ENCODE results near the gene NPHS1.
"Not testable (repeated sequence)": the region's sequence is repeated elsewhere in the genome, so short reads cannot be mapped to it uniquely, and the experiment has no call there.

NPHS1 gene

DNA sequence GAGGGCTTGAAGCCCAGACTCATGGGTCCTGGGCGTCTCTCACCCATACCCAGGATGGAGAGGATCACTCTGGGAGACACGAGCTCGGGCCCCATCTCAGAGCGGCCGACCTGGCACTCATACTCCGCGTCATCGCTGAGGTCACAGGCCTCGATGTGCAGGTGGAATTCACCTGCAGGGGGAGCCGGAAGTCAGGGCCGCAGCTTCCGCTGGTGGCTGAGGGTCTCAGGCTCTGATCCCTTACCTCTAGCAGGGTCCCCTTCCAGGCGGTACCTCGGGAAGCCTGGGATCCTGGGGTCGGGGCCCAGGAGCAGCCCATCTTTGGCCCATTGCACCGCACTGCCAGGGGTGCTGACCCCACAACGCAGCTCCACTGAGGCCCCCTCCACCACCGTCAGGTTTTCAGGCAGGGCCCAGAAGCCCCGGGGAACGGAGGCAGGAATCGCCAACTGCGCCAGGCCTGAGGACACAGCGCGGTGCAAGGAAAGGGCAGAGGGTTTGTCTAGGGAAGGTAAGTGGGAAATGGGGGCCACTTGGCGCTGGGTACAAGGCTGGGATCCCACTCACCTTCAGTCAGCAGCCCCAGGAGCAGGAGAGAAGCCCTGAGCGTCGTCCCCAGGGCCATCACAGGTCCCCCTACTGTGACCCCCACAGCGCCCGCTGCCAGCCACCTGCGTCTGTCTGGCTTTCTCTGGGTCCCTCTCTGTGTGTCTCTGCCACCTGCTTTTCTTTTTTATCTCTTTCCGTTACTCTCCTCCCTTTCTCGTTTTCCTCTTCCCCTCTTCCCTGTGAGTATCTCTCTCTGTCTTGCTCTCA lies 883 bp downstream of the NPHS1 start:
- no peak for DNase-seq (ENCODE audit: low read depth)

DNA sequence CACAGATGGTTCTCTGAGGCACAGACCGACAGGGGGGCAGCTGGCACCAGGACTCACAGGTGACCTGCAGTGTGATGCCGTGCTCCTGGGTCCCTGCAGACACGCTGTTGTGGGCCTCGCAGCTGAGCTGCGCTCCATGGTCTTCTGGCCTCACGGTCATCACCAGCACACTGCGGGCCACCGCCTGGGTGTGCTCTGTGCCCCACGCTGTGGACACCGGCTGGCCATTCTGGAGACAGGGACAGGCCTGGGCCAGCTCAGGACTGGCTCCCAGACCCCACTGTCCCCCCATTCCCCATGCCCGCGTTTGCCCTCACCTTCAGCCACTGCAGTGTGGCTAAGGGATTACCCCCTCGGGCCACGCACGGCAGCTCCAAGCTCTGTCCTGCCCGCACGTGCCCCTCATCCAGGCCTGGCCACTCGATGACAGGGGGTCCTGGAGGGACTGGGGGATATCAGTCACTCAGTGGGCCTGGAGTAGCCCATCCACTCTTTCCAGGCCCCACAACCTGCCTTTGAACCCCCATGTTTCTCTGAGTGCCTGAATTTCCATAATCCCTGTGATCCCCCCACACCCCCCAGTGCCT lies 3.3 kb downstream of the NPHS1 start:
- no peak for DNase-seq (ENCODE audit: low read depth)

DNA sequence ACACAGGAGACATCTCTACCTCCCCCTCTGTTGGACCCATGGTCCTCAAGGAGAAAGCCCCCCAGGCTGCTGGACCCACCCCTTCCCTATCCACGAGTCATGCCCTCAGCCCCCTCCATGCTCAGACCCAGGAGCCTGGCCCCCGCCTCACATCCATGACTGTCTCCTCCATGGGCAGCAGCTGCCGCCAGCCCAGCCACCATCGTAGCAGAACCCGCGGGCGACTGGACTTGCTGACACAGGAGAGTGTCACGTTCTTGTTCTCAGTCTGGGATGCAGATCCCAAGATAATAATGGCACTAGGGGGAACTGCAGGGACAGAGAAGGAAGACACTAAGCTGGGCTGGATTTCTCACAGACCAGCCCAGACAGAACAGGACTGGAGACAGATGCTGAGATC lies 3.8 kb downstream of the NPHS1 start:
- DNase-seq (ENCODE audit: low read depth) = no peak

DNA sequence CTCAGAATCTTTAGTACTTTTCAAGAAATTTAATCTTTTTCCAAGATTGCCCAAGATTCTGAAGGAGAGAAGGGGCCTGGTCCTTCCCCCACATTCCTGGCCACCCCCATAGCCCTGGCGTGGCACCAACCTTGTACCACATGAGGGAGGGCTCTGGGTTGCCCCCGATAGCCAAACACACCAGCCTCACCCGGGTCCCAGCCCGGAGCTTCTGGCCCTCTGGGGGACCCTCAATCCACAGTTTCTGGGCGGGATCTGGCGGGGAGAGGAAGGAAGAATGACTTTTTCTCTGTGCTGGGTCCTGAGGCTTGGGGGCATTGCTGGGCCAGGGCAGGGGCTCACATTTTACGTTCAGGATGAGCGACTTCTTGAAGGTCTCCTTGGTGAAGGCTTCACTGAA lies 4.4 kb downstream of the NPHS1 start:
- DNase-seq (ENCODE audit: low read depth) = no peak

DNA sequence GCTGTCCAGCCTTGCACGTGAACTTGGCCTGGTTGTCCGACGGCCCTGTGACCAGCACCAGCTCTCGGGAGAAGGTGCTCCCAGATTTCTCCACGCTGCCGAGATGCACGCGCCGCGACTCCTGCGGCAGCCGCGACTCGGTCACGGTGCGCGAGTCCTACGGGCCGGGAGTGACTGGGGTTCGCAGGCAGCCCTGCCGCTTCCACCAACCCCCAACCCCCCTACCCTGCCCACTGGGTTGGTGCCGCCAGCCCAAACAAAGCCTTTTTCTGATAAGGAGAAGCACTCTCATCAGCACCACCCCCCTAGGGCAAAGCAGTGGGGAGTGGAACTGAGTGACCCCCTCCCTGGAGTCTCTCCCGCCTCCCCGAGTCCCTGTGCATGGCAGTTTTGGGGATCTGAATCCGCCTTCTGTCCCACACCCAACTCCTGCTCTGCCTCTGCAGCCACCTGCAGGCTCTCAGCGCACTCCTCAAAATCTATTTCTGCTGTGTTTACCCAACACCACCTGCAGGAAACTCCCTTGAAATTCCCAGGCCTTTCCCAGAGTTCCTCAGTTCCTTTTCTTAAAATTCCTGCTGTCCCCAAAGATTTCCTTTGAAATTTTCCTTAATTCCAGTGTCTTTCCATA lies 6.2 kb downstream of the NPHS1 start:
- no peak for DNase-seq (ENCODE audit: low read depth)

DNA sequence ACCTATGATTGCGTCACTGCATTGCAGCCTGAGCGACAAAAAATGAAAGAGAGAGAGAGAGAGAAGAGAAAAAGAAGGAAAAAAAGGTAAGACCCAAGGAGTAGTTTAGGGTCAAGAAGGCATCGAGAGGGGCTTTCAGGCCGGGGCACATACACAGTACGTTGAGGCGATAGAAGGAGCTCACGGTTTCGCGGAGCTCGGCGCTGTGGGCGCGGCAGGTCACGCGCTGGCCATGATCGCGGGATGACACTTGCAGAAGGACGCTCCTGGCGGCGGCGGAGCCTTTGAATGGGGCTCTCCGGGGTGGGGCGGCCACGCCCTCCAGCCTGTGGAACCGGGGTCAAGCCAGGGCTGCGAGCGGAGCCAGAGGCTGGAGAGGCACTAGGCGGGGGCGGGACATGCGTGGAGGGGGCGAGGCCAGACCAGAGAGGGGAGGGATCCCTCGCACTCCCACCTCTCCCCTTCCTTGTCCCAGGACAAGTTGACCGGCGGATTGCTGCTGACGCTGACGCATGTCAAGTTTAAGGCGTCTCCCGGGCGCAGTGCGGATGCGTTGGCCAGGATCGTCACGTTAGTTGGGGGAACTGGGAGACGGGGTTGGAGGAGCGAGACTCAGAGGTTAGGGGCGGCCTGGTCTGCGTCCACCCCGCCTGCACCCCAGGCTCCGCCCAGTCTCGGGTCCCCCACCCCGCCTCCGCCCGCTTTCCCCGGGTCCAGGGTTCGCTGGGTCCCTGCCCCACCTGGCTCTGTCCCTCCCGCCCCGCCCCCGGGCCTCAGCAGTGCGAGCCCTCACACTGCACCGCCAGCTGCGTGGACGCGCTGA lies 6.9 kb downstream of the NPHS1 start:
- no peak for DNase-seq (ENCODE audit: low read depth)

DNA sequence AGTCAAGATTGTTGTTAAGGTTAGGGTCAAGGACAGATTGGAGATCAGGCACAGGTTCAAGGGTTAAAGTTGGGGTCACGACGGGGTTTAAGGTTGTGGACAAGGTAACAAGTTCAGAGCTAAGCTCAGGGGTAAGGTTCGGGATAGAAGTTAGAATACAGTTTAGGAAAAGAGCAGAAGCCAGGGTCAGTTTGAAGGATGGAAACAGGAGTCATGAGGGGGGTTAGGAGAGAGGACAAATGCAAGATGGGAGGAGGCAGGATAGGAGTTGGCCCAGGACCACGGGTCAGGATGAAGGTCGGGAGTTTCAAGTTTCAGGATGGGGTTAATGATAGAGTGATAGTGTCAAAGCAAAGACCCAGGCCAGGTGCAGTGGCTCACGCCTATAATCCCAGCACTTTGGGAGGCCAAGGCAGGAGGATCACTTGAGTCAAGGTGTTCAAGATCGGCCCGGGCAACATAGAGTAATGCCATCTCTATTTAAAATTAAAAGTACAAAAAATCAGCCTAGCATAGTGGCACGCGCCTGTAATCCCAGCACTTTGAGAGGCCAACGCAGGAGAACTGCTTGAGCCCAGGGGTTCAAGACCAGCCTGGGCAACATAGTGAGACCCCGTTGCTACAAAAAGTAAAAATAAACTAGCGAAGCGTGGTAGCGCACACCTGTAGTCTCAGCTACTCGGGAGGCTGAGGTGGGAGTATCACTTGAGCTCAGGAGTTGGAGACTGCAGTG lies 7.7 kb downstream of the NPHS1 start:
- DNase-seq (ENCODE audit: low read depth) = no peak

DNA sequence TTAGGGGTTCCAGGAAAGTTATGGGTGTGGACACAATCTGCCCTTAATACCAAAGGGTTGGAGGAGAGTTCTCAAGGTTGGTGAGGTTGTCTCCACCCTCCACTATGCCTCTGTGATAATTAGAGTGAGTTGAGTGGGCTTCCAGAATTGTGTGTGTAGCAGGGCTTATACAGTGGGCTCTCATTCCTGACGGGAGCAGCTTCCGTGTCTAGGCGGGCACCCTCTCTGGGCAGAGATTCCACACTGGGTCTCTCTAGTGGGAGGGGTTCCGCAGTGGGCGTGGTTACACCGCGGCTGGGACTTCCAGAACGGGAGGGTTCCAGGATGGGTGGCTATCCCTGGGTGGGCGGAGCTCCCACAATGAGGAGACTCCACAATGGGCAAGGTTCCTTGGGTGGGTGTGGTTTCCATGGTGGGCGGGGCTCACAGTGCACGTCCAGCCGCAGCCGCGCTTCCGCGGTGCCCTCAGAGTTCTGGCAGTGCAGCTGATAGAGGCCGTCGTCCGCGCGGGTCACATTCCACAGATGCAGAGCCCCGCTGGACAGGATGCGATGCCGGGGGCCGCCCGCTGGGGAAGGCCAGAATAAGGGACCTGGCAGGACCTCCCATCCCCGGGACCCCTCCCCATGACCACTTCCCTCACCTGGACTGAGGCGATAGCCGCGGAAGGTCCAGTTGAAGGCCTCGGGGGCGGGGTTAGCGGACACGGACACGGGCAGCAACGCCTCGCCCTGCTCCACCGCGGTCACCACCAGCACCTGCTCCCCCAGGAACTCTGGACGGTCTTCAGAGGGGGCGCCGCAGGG lies 8.4 kb downstream of the NPHS1 start:
- DNase-seq (ENCODE audit: low read depth) = no peak

DNA sequence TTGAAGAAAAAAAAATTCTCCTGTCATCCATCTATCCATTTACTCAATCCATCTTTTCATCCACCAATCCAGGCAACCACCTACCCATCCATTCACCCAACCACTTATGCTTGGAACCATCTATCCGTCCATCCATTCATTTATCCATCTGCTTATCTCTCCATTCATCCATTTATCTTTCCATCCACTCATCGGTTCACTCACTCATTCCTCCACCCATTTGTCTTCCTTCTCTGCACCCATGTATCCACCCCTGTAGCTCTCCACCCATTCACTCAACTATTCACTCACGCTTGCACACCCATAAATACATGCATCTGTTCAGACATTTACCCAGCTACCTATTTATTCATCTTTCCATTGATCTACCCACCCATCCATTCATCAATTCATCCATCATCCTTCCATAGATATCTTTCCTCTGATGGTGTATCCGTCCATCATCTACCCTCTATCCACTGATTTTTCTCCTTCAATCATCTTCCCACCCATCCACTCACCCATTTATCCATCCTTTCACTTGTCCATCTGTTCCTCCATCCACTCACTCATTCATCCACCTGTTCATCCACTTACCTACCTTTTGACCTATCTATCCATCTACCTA lies 9.5 kb downstream of the NPHS1 start:
- DNase-seq (ENCODE audit: low read depth) = no peak

DNA sequence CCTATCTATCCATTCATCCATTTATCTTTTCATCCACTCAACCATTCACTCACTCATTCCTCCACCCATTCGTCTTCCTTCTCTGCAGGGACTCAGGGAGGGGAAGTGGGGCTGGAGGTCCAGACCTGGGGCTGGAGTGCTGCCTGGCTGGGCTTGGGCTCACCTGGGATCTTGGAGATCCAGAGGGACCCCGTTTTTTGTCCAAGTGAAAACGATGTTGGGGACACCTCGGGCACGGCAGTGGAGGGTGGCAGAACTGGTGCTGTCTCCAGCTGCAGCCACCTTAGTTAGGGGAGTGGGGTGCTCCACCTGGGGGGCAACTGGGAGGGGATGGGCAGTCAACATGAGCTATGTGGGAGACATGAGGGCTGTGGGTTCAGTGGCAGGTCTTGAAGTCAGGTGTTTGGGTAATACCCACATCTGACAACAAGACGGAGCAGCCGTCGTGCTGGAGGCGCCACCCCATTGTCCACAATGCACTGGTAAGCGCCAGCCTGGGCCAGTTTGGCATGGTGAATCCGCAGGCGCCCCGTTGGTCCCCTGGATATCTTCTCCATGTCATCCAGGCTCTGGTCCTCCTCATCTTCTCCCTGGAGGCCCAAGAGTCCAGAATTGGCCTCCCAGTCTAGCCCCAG lies 10.2 kb downstream of the NPHS1 start:
- DNase-seq (ENCODE audit: low read depth) = no peak

DNA sequence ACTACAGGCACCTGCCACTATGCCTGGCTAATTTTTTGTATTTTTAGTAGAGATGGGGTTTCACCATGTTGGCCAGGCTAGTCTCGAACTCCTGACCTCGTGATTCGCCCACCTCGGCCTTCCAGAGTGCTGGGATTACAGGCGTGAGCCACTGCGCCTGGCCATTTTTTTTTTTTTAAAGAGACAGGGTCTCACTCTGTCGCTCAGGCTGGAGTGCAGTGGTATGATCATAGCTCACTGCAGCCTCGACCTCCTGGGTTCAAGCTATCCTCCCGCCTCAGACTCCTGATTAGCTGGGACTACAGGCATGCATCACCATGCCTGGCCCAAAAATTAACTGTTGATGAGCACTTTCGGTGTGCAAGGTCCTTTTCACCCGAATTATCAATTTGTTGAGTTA lies 16.2 kb downstream of the NPHS1 start:
- DNase-seq (ENCODE audit: low read depth) = not testable (repeated sequence)

DNA sequence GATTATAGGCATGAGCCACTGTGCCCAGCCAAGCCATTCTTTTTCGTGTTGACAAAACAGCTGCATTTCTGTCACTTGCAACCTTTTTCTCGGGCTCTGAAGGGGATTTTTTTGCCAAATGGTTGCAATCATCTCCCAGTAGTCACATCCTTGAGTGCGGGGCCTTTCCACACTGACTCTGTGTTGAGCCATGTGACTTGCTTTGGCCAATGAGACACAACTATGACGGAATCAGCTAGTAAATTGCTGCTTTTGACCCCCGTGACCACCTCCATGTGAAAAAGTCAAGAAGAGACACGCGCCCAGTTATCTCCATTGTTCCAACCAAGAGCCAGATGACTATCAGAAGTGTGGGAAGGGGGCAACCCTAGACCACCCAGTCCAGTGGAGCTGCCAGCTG lies 18.3 kb downstream of the NPHS1 start:
- DNase-seq (ENCODE audit: low read depth) = no peak

DNA sequence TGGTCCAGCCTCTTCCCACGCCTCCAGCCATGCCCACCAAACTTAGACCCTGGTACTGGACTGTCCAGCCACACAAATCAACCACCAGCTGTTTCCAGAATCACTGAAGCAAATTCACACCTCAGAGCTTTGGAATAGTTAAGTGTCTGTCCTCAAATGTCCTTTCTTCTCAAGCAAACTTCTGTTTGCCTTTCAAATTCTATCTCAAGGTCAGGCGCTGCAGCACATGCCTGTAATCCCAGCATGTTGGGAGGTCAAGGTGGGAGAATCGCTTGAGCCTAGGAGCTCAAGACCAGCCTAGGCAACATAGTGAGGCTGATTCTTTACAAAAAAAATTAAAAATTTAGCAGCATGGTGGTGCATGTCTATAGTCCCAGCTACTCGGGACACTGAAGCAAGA lies 20.2 kb downstream of the NPHS1 start:
- no peak for DNase-seq (ENCODE audit: low read depth)

DNA sequence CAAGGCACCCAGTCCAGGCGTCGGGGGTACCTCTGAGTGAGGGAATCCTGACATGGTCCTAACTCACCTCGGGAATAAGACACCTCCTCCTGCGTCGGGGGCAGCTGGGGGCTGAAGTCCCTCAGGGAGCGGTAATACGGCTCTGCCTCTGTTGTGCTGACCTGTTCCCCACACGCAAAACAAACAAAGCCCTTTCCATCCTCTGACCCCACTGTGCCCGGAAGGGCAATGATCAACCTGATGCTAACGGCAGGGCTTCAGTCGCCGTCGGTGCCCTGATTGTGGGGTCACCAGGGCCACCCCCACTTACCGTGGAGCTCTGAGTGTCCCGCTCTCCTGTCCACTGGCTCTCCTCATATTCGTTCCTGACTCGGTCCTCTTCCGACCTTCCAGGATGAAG lies 21.3 kb downstream of the NPHS1 start:
- no peak for DNase-seq (ENCODE audit: low read depth)

DNA sequence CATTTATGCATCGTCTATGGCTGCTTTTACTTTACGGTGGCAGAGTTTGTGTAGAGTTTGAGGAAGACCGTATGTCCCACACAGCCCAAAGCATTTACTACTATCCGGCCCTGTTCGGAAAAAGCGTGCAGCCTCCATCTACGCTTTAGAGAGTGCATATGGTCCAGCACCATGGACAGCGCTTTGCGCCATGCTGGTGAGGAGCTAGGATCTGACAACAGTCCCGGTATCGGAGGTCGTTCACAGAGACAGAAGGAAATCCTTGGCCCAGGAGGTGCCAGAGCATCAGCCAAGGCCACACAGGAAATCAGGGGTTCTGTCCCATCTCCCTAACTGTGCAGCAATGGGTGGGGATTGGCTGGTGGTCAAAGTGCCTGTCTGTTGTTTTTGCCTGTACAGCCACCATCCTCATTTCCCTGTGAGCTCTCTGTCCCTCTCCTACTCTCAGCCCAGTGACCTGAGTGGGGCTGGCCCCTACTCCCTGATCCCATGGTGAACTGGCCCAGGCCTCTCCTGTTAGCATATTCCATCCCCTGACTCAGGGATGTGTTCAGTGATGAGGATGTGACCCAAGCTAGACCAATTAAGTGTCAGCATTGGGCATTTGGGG lies 23.5 kb downstream of the NPHS1 start:
- DNase-seq (ENCODE audit: low read depth) = peak; percentile 19

DNA sequence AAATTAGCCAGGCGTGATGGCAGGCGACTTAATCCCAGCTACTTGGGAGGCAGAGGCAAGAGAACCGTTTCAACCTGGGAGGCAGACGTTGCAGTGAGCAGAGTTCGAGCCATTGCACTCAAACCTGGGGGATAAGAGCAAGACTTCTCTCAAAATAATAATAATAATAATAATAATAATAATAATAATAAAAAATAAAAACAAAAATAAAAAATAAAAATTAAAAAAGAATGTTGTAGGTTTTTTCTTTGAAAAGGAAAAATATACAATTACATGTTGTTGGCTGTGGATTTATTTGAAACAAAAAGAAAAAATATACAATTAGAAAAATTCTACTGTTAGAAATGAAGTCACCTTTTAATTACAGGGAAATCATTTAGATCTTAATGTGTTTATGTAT lies 28.2 kb downstream of the NPHS1 start:
- no peak for DNase-seq (ENCODE audit: low read depth)

DNA sequence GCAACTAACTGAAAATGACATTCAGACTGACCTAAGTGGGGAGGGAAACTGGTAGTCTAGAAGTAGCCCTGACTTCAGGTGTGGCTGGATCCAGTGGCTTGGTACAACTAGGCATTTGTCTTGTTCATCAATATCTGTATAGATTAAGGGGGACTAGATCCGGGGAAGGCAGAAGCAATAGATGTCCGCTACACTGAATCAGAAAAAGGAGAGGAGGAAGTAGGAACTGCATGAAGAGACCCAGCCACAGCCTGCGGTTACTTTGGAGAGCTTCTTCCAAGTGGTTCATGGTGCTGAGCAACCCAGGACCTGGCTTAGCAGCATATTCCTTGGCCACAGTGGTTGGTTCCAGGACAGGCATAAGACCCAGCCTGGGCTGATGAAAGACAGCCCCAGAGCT lies 29.7 kb downstream of the NPHS1 start:
- DNase-seq (ENCODE audit: low read depth) = no peak

DNA sequence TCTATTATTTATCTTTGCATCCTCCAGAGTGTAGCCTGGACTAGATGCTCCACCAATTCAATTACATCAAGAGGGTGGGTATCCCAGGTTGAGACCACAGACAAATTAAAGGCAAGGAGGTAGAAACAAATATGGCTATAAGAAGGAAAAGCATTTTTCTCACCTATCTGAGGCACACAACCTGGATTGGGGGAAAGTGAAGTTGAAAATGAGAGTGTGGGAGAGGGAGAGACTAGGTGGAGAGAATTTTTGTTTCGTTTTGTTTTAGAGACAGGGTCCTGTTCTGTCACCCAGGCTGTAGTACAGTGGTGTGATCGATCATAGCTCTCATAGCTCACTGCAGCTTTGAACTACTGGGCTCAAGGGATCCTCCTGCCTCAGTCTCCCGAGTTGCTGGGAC lies 33.9 kb downstream of the NPHS1 start:
- DNase-seq (ENCODE audit: low read depth) = no peak

DNA sequence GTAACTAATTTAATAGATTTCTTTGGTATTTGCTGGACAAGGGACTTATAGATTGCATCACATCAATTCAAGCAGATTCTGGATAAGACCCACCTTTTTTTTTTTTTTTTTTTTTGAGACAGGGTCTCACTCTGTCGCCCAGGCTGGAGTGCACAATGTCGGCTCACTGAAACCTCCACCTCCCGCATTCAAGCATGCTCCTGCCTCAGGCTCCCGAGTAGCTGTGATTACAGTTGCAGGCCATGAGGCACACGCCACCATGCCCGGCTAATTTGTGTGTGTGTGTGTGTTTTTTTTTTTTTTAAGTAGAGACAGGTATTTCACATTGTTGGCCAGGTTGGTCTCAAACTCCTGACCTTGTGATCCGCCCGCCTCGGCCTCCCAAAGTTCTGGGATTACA lies 35.5 kb downstream of the NPHS1 start:
- DNase-seq (ENCODE audit: low read depth) = no peak

DNA sequence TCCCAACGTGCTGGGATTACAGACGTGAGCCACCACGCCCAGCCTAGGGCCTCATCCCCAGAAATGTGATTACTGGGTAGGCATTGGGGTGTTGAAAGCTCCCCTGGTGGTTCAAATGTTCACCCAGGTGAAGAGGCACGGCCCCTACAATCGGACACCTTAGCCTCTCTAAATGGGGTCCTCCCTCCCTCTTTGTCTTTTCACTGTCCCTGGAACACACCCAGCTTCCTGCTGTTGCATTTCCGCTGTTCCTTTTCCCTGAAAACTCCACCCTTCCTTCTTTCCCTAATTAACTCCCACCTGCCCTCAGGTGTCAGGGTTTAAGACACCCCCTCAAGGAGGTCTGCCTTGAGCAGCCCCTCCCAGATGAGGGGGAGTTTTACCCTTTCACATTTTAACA lies 36.0 kb downstream of the NPHS1 start:
- DNase-seq (ENCODE audit: low read depth) = no peak

All from activated T-cell treated with anti-CD3 and anti-CD28 coated beads for 24 hours (primary cell).